Thyroid gland (tissue), 4 donors: ENCODE data around the gene CHTF18. TPM values are rescaled to one million over a fixed set of nuclear protein-coding genes. Genes with fewer than 3 reads are reported as not detected.

Source experiments
- DNase-seq, 2 donors: peaks; one replicate each; pipeline ENCODE4 v3.0.0-alpha.2; 2019
- H3K27ac ChIP-seq, 3 donors: fragments of 200-600 bp; sonication (generic); 1 replicate in 2 of 3; 2 replicates in 1 of 3; pipeline ENCODE4 v1.5.1; 2016 to 2019; ENCODE audit warnings: mild to moderate bottlenecking in 1 of 3, moderate library complexity in 1 of 3
- H3K27me3 ChIP-seq: fragments of 200-600 bp; sonication (generic); one replicate; pipeline ENCODE4 v1.5.1; 2019
- H3K36me3 ChIP-seq, 2 donors: fragments of 200-600 bp; sonication (generic); one replicate each; pipeline ENCODE4 v1.5.1; 2016 to 2019
- H3K4me1 ChIP-seq, 2 donors: fragments of 200-600 bp; sonication (generic); one replicate each; pipeline ENCODE4 v1.5.1; 2017 to 2019
- H3K4me3 ChIP-seq, 3 donors: fragments of 200-600 bp; sonication (generic); replicated peaks in 1 of 3; 1 replicate in 2 of 3; 2 replicates in 1 of 3; pipeline ENCODE4 v1.5.1; 2016; ENCODE audit warnings: mild to moderate bottlenecking in 1 of 3
- H3K9me3 ChIP-seq: fragments of 200-600 bp; sonication (generic); one replicate; pipeline ENCODE4 v1.5.1; 2017
- CTCF ChIP-seq, 6 experiments: fragments of 200-600 bp in 3 of 6; fragments of 450-650 bp in 3 of 6; sonication (generic) in 3 of 6; IDR thresholded peaks; one replicate each; pipeline ENCODE4 v1.5.1; 2016 to 2019; ENCODE audit warnings: antibody characterized with exemption in 6 of 6, mild to moderate bottlenecking in 2 of 6, inconsistent platforms in 1 of 6, moderate library complexity in 1 of 6
- POLR2A ChIP-seq, 2 donors: fragments of 450-650 bp; IDR thresholded peaks; one replicate each; pipeline ENCODE4 v1.6.1; 2017; ENCODE audit warnings: antibody characterized with exemption in 2 of 2, mild to moderate bottlenecking in 2 of 2, moderate library complexity in 1 of 2
- WGBS, 2 donors: methylation state at CpG; one replicate each; pipeline ENCODE4 v1.1.5; 2017; 5-methylcytosine and 5-hydroxymethylcytosine counted together
- intact Hi-C: fragments of 100-400 bp; cut with DNase I; formaldehyde crosslinking; loops from one replicate; pipeline ENCODE4 v1.15.1; 2023
- total RNA-seq, 4 donors: library from RNA; depleted of rRNA; stranded (reverse); fragments of >200 nt; gene quantifications; one replicate each; pipeline ENCODE4 v1.2.3, GENCODE V29; 2016

The CHTF18 gene
- total RNA-seq, 4 donors from 2014 or later, result 10.1 to 14.6 (median 11.7) TPM

- Histone ChIP-seq H3K4me1 (peaks cover 14 to 23% of the 10 kb centered on the region in 2 donors), H3K27me3 (no peaks in the 10 kb centered on the region), H3K27ac (no peak overlapping the region), H3K9me3 (no peaks in the 10 kb centered on the region), H3K4me3 (no peak overlapping the region), H3K36me3 (peaks cover 0 to 6% of the 10 kb centered on the region in 2 donors)
- DNase-seq, result no peak
- intact Hi-C loops, result loop anchor here (2.0 kb wide), 1 partner anchor 74 kb away; no protein-coding TSS in a partner anchor
- TF ChIP-seq CTCF (IDR thresholded peaks at IDR 0.05) (no peak), POLR2A (IDR thresholded peaks at IDR 0.05) (no peak)
- WGBS, 2 donors, result 82% methylated on average over 3 of the region's 19 CpGs; no CpG with 5 or more reads in 1 of the 2 donors
Measured at GRCh38 chr16:784431-784830, 4.0 kb upstream of the CHTF18 start.

- Histone ChIP-seq H3K27ac (no peak overlapping the region), H3K36me3 (peaks cover 0 to 6% of the 10 kb centered on the region in 2 donors), H3K4me3 (no peak overlapping the region), H3K9me3 (no peaks in the 10 kb centered on the region), H3K4me1 (peaks cover 14 to 24% of the 10 kb centered on the region in 2 donors), H3K27me3 (no peaks in the 10 kb centered on the region)
- intact Hi-C loops, result loop anchor here (2.0 kb wide), 1 partner anchor 75 kb away; no protein-coding TSS in a partner anchor
- TF ChIP-seq POLR2A (IDR thresholded peaks at IDR 0.05) (no peak), CTCF (IDR thresholded peaks at IDR 0.05) (peak in 5 of 6 experiments; percentile 36 to 67 (median 64))
- peak; percentile 60 to 61 for DNase-seq
- 80 to 88% methylated on average over 16 to 36 of the region's 58 CpGs for WGBS, 2 donors
Measured at GRCh38 chr16:785563-786535, 2.6 kb upstream of the CHTF18 start.

GRCh38 chr16:787321-787966, 976 bp upstream of the CHTF18 start:
- no peaks in the 10 kb centered on the region for H3K27me3 ChIP-seq
- no peaks in the 10 kb centered on the region for H3K9me3 ChIP-seq
- WGBS, 2 donors, result 96% methylated on average over 5 of the region's 47 CpGs; no CpG with 5 or more reads in 1 of the 2 donors
- TF ChIP-seq POLR2A (IDR thresholded peaks at IDR 0.05), result no peak
- TF ChIP-seq CTCF (IDR thresholded peaks at IDR 0.05), result no peak
- peaks cover 14 to 24% of the 10 kb centered on the region in 2 donors for H3K4me1 ChIP-seq
- H3K4me3 ChIP-seq, result peak overlapping the region; percentile 78 to 91 (median 86)
- peak overlapping the region in 1 of 3 donors; percentile 27 for H3K27ac ChIP-seq
- intact Hi-C loops, result no loop called here
- peak in 1 of 2 donors; percentile 13 for DNase-seq
- H3K36me3 ChIP-seq, result peaks cover 0 to 6% of the 10 kb centered on the region in 2 donors

GRCh38 chr16:787978-788398, 432 bp upstream of the CHTF18 start, which contains the start of gene RPUSD1:
TSS of gene RPUSD1 (minus strand) at chr16:788381. CDS start at chr16:787737, 644 bp downstream.
- no peak for DNase-seq
- Histone ChIP-seq H3K27ac (peak within 1 kb of the TSS in 1 of 3 donors; percentile 27), H3K9me3 (no peaks in the 10 kb centered on the region), H3K4me3 (peak within 1 kb of the TSS; percentile 78 to 91 (median 86)), H3K36me3 (peaks cover 0 to 6% of the 10 kb centered on the region in 2 donors), H3K4me1 (peaks cover 14 to 24% of the 10 kb centered on the region in 2 donors), H3K27me3 (no peaks in the 10 kb centered on the region)
- WGBS, 2 donors, result 0% methylated on average over 8 of the region's 45 CpGs; no CpG with 5 or more reads in 1 of the 2 donors
- intact Hi-C loops, result no loop called here
- peak in 1 of 2 donors; percentile 36 for TF ChIP-seq POLR2A (IDR thresholded peaks at IDR 0.05)
- peak in 1 of 6 experiments; percentile 6 for TF ChIP-seq CTCF (IDR thresholded peaks at IDR 0.05)
